Mucosa of descending colon (tissue), 3 donors: Measurements from ENCODE around the gene MED13. TPM values are rescaled to one million over a fixed set of nuclear protein-coding genes. Genes with fewer than 3 reads are reported as not detected.
A peak's percentile ranks its signal among the peaks of the same experiment; 100 is the strongest.

Experiments used
- ATAC-seq: fragments of 200-7000 bp; cut with Tn5 transposase; one replicate; pipeline ENCODE4 v1.9.1; 2020; ENCODE audit warnings: mild to moderate bottlenecking, moderate library complexity
- DNase-seq, 3 donors: peaks; one replicate each; pipeline ENCODE4 v3.0.0-alpha.2; 2020
- H3K36me3 ChIP-seq: fragments of 200-600 bp; one replicate; pipeline ENCODE4 v1.8.0; 2021; ENCODE audit warnings: low read depth, mild to moderate bottlenecking
- H3K4me1 ChIP-seq: fragments of 200-600 bp; one replicate; pipeline ENCODE4 v1.8.0; 2021; ENCODE audit warnings: low read depth, mild to moderate bottlenecking
- H3K4me3 ChIP-seq: fragments of 200-600 bp; one replicate; pipeline ENCODE4 v1.8.0; 2021; ENCODE audit warnings: mild to moderate bottlenecking
- H3K9me3 ChIP-seq: fragments of 200-600 bp; one replicate; pipeline ENCODE4 v1.8.0; 2021; ENCODE audit warnings: mild to moderate bottlenecking
- intact Hi-C, 2 donors: fragments of 100-400 bp; cut with DNase I in 1 of 2; cut with micrococcal nuclease in 1 of 2; formaldehyde crosslinking; loops; one replicate each; pipeline versions ENCODE4 v1.11.0 to v1.11.1; 2022; cut with DNase I, micrococcal nuclease
- total RNA-seq, 3 donors: library from RNA; stranded (reverse); fragmentation: NEBNext Ultra II Directional in 2 of 3; extraction: Animal tissue kit (Norgen Biotek cat#: 25700) in 2 of 3; gene quantifications; one replicate each; pipeline versions ENCODE4 v1.2.1 to v1.2.4, GENCODE V29; 2021 to 2023
- TF ChIP-seq, protein P1 (sequence below): fragments of 200-600 bp; IDR thresholded peaks from one replicate; pipeline ENCODE4 v1.8.0; 2022; ENCODE audit warnings: antibody characterized with exemption, mild to moderate bottlenecking
- donor health status: DM: no; HTN: no; CAD: no; lungs with moderate emphysema.
- donor health status: DM: no; HTN: no; CAD: no.
- donor health status: DM: no; HTN: yes; CAD: no.

Gene MED13
- total RNA-seq, 3 donors from 2014 or later = 71.1 to 104 (median 82.4) TPM

DNA sequence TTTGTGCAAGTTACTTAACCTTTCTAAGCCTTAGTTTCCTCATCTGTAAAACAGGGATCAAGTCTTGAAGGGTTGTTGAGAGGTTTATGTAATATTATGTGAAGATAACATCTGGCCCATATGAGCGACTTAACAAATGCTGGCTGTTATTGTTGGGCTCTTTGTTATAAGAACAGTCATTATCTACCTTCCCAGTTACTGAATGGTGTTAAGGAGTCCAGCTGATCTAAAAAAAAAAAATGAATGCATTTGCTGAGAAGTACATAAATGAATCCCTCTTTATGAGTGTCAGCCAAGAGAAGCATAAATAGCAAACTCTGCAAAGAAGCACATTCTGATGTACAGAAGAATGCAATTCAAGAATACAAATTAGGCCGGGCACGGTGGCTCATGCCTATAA, 24.3 kb upstream of the MED13 start:
- Histone ChIP-seq H3K9me3 (no peaks in the 10 kb centered on the region), H3K36me3 (no peaks in the 10 kb centered on the region), H3K4me3 (no peak overlapping the region), H3K4me1 (no peaks in the 10 kb centered on the region)
- ATAC-seq (no peak), DNase-seq (no peak)
- intact Hi-C loops = no loop called here
- TF ChIP-seq, protein P1, sequence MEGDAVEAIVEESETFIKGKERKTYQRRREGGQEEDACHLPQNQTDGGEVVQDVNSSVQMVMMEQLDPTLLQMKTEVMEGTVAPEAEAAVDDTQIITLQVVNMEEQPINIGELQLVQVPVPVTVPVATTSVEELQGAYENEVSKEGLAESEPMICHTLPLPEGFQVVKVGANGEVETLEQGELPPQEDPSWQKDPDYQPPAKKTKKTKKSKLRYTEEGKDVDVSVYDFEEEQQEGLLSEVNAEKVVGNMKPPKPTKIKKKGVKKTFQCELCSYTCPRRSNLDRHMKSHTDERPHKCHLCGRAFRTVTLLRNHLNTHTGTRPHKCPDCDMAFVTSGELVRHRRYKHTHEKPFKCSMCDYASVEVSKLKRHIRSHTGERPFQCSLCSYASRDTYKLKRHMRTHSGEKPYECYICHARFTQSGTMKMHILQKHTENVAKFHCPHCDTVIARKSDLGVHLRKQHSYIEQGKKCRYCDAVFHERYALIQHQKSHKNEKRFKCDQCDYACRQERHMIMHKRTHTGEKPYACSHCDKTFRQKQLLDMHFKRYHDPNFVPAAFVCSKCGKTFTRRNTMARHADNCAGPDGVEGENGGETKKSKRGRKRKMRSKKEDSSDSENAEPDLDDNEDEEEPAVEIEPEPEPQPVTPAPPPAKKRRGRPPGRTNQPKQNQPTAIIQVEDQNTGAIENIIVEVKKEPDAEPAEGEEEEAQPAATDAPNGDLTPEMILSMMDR = no peak

- Histone ChIP-seq H3K4me1 (no peaks in the 10 kb centered on the region), H3K4me3 (no peak overlapping the region), H3K9me3 (no peaks in the 10 kb centered on the region), H3K36me3 (no peaks in the 10 kb centered on the region)
- ATAC-seq (no peak), DNase-seq (no peak)
- TF ChIP-seq, protein P1 = no peak
- intact Hi-C loops = no loop called here
Observed at GRCh38 chr17:62086737-62087136, 21.7 kb upstream of the MED13 start.

DNA sequence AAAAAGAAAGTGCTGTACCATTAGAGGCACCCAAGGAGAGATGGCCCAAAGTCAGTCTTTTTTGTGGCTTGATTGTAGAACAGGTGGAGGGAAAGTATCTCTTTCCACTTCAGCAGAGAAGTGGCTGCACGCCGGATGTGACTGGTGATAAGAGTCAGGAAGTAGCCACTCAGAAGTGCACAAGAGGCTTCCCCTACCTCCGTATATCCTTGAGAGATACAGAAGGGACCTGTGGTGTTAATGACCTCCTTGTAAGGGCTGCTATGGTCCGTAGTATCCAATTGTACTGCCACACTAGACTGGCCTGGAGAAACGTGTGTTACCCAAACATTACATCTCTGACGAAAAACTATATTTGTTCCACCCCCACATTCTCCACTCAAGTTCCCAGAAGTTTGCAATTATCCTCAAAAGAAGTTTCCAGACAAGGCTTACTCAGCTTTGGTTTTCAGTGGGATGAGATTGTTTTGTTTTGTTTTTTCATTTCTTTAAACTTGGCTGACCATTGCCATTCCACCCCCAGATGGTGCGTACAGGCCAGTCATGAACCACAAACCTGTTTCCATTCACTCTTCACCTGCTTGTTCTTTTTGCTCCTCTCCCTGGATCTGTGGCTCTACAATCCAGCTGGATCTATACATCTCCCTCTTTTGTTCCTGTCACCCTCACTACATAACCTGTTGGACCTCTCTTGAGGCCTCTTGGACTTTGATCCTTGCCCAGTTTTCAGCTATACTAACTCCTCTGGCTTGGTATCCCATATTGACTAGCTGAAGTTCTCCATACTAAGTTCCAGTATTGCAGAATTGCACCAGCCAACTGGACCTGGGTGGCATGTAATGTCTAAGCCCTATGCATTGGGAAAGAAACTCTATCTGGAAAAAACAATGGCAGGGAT, 20.7 kb upstream of the MED13 start:
- H3K4me1 ChIP-seq = no peaks in the 10 kb centered on the region
- TF ChIP-seq, protein P1 = no peak
- H3K9me3 ChIP-seq = no peaks in the 10 kb centered on the region
- intact Hi-C loops = no loop called here
- DNase-seq = no peak
- H3K4me3 ChIP-seq = no peak overlapping the region
- no peak for ATAC-seq
- no peaks in the 10 kb centered on the region for H3K36me3 ChIP-seq

DNA sequence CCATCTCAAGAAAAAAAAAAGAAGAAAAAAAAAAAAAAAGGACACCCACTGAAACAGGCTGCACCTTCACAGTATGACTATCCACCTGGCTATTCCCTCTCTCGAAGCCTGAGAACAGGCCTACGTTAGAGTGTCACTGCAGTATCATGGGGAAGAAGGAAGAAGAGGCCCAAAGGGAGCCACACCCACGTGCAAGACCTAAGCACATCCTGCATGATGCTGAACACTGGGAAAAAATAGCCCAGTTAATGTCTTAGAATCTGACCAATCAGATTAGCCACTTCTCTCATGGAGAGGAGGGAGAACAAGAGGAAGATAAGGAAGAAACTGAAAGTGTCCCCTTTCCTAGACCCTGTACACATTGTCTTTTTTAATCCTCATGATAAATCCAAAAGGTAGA, 19.5 kb upstream of the MED13 start:
- TF ChIP-seq, protein P1 = no peak
- intact Hi-C loops = no loop called here
- DNase-seq (no peak), ATAC-seq (peak; percentile 22)
- Histone ChIP-seq H3K36me3 (no peaks in the 10 kb centered on the region), H3K4me1 (no peaks in the 10 kb centered on the region), H3K4me3 (no peak overlapping the region), H3K9me3 (no peaks in the 10 kb centered on the region)

DNA sequence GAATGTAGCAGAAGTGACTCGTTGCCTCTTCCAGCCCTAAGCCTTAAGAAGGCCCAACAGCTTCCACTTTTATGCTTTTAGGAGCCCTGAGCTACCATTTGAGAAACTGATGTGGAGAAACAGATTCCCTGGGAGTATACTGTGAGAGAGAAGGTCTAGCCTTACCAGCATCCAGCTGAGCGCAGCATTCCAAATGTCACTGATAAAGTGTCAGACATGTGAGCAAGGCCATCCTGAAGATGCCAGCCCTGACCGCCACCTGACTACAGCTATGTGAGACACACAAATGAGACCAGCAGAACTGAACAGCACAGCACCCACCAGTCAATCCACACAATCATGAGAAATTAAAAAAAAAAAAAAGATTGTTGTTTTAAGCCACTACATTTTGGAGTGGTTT, 18.6 kb upstream of the MED13 start:
- DNase-seq (no peak), ATAC-seq (no peak)
- no peaks in the 10 kb centered on the region for H3K4me1 ChIP-seq
- H3K9me3 ChIP-seq = no peaks in the 10 kb centered on the region
- H3K36me3 ChIP-seq = no peaks in the 10 kb centered on the region
- H3K4me3 ChIP-seq = no peak overlapping the region
- intact Hi-C loops = no loop called here
- TF ChIP-seq, protein P1 = no peak
